ENCODE results near the gene TEX29.

Gene TEX29

DNA sequence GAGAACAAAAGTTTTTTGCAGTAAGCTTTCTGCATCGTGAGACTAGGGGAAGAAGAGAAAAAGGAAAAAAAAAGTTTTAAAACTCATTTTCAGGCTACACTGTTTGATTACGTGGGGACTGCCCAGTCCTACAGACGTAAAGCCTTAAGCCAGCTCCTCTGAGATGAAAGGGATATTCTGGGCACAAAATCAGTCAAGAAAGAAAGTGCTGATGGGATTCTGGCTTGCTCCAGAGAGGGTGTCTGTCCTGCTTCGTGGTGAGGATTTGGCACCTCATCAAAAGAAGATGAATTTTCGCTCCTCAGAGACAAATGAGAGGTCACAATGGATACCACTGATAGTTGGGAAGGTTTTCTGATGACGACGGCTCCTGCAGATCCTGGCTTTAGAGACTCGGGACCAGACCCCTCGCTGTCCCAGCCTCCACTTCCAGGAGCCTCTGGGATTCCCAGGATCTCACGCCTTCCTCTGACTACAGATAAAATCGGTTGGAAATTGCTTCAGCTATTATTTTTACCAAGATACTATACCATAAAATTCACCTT, 9.7 kb downstream of the TEX29 start:
- H3K4me3 ChIP-seq (ENCODE audit: low read depth, low read length), result no peak overlapping the region
- TF ChIP-seq, protein P1, sequence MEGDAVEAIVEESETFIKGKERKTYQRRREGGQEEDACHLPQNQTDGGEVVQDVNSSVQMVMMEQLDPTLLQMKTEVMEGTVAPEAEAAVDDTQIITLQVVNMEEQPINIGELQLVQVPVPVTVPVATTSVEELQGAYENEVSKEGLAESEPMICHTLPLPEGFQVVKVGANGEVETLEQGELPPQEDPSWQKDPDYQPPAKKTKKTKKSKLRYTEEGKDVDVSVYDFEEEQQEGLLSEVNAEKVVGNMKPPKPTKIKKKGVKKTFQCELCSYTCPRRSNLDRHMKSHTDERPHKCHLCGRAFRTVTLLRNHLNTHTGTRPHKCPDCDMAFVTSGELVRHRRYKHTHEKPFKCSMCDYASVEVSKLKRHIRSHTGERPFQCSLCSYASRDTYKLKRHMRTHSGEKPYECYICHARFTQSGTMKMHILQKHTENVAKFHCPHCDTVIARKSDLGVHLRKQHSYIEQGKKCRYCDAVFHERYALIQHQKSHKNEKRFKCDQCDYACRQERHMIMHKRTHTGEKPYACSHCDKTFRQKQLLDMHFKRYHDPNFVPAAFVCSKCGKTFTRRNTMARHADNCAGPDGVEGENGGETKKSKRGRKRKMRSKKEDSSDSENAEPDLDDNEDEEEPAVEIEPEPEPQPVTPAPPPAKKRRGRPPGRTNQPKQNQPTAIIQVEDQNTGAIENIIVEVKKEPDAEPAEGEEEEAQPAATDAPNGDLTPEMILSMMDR (IDR thresholded peaks at IDR 0.05; ENCODE audit: low read depth, low read length), result no peak

- TF ChIP-seq, protein P1 (IDR thresholded peaks at IDR 0.05; ENCODE audit: low read depth, low read length), result no peak
- H3K4me3 ChIP-seq (ENCODE audit: low read depth, low read length), result no peak overlapping the region
Measured at GRCh38 chr13:111335298-111335697, 14.9 kb downstream of the TEX29 start.

- TF ChIP-seq, protein P1 (IDR thresholded peaks at IDR 0.05; ENCODE audit: low read depth, low read length), result no peak
- H3K4me3 ChIP-seq (ENCODE audit: low read depth, low read length), result no peak overlapping the region
Measured at GRCh38 chr13:111336666-111337065, 16.2 kb downstream of the TEX29 start.

- TF ChIP-seq, protein P1 (IDR thresholded peaks at IDR 0.05; ENCODE audit: low read depth, low read length), result no peak
- no peak overlapping the region for H3K4me3 ChIP-seq (ENCODE audit: low read depth, low read length)
Measured at GRCh38 chr13:111337206-111337605, 16.8 kb downstream of the TEX29 start.

DNA sequence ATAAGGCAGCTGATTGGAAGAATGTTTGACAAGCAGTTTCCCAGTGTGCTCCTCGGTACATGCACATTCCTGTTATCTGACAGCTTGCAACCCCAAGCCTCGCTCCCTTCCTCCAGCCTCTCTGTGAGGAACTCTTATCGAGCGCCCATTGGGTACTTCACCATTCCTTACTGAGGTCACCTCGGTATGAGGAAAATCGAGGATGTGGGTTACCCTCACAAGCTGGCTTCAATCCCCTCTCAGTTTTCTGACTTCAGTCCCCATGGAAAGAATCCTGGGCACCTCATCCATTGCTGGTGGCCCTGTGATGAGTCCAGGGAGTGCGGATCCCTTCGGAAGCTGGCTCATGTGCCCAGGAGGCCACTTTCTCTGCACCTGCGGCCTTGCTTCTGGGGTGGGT, 17.3 kb downstream of the TEX29 start:
- TF ChIP-seq, protein P1 (IDR thresholded peaks at IDR 0.05; ENCODE audit: low read depth, low read length), result no peak
- H3K4me3 ChIP-seq (ENCODE audit: low read depth, low read length), result no peak overlapping the region

DNA sequence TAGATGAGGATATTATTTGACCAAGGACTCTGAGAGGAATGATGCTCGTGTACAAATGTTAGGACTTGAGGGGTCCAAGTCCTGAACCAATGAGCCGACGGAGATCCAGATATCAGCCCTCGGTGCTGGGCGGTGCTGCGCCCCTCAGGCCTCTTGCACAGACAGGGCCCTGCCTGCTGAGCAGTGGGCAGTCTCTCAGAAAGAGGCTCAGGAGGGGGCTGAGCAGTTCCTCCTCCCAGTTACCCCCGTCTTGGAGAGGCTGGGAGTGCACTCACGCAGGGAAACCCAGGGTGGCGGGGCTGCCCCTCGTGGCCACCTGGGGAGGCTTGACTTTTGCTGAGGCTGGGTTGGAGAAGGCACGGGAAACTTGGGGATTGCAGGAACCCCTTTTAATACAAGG, 18.4 kb downstream of the TEX29 start:
- TF ChIP-seq, protein P1 (IDR thresholded peaks at IDR 0.05; ENCODE audit: low read depth, low read length), result no peak
- no peak overlapping the region for H3K4me3 ChIP-seq (ENCODE audit: low read depth, low read length)

DNA sequence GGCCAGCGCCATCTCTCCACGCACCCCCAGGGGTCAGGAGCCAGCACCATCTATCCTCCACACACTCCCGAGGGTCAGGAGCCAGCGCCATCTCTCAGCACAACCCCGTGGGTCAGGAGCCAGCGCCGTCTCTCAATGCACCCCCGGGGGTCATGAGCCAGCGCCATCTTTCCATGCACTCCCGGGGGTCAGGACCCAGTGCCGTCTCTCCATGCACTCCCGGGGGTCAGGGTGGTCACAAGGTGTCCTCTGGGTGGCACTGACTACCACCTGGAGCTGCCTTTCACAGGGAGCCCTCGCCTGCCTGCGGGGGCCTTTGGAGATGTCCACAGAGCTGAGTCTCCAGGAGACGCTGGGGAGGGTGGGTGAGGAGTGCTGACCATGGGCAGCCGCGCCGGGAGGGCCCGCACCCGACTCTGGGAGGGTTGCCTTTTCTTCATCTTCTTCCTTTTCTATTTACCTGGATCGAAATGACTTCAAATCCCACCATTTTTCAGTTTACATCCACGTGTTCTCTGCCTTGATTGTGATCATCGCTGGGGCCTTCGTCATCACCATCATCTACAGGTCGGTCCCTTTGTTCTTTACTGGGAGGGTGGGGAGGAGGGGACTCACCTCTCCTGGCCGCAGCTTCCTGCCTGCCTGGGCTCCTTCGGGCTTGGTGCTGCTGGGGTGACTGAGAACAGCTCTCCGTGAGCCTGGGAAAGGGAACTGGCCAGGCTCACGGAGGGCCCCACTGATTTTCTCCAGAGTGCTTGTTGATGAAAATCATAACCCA, 19.1 kb downstream of the TEX29 start:
- TF ChIP-seq, protein P1 (IDR thresholded peaks at IDR 0.05; ENCODE audit: low read depth, low read length), result no peak
- no peak overlapping the region for H3K4me3 ChIP-seq (ENCODE audit: low read depth, low read length)
